Activated B cell treated with CpG ODN at 0.5 μM for 24 hours (primary cell): ENCODE data around the gene INPP4B. TPM values are rescaled to one million over a fixed set of nuclear protein-coding genes. Genes with fewer than 3 reads are reported as not detected.

Experiments used
- ATAC-seq: fragments of 200-7000 bp; cut with Tn5 transposase; one replicate; pipeline ENCODE4 v1.10.0; 2021; ENCODE audit warnings: low read depth, mild to moderate bottlenecking, moderate library complexity
- CTCF ChIA-PET: fragments of 350-600 bp; sonication (Branson Sonifier 250); formaldehyde crosslinking; loops from one replicate; lab custom pipeline; 2021; ENCODE audit warnings: antibody characterized with exemption; lab: Charles Lee
- POLR2A ChIA-PET: fragments of 350-600 bp; sonication (Branson Sonifier 250); formaldehyde crosslinking; loops from one replicate; lab custom pipeline; 2021; ENCODE audit warnings: antibody characterized with exemption; lab: Charles Lee
- DNase-seq: peaks from one replicate; pipeline ENCODE4 v3.0.0; 2022
- H3K27ac Mint-ChIP-seq: one replicate; pipeline ENCODE4 v1.8.0; 2020; ENCODE audit warnings: mixed read lengths
- H3K27me3 Mint-ChIP-seq: one replicate; pipeline ENCODE4 v1.8.0; 2021; ENCODE audit warnings: mixed read lengths
- H3K36me3 Mint-ChIP-seq: one replicate; pipeline ENCODE4 v1.8.0; 2021; ENCODE audit warnings: low read depth, mixed read lengths
- H3K4me1 Mint-ChIP-seq: one replicate; pipeline ENCODE4 v1.8.0; 2021; ENCODE audit warnings: mixed read lengths
- H3K4me3 Mint-ChIP-seq: one replicate; pipeline ENCODE4 v1.8.0; 2020; ENCODE audit warnings: mild to moderate bottlenecking, mixed read lengths
- H3K9me3 Mint-ChIP-seq: one replicate; pipeline ENCODE4 v1.8.0; 2020; ENCODE audit warnings: mixed read lengths
- CTCF ChIP-seq: fragments of 200-600 bp; IDR thresholded peaks from one replicate; pipeline ENCODE4 v1.8.0; 2022; ENCODE audit warnings: antibody characterized with exemption, mild to moderate bottlenecking
- intact Hi-C: fragments of 100-400 bp; cut with micrococcal nuclease; formaldehyde crosslinking; loops from one replicate; pipeline ENCODE4 v1.15.1; 2024
- total RNA-seq: library from RNA; stranded (reverse); gene quantifications from 2 replicates; pipeline ENCODE4 v1.2.3, GENCODE V29; 2022

INPP4B gene
- total RNA-seq, 1 donor from 2014 or later, result 0.11 TPM

GRCh38 chr4:142708231-142708630 is 137.9 kb downstream of the INPP4B start:
- no peak for TF ChIP-seq CTCF
- Mint-ChIP-seq H3K9me3 (peaks cover 5% of the 10 kb centered on the region), H3K27me3 (no peaks in the 10 kb centered on the region), H3K27ac (no peak overlapping the region), H3K4me3 (no peak overlapping the region), H3K36me3 (no peaks in the 10 kb centered on the region), H3K4me1 (no peaks in the 10 kb centered on the region)
- intact Hi-C loops, result no loop called here
- no peak for DNase-seq
- no peak for ATAC-seq
- CTCF ChIA-PET, result no interaction called here
- POLR2A ChIA-PET, result no interaction called here

- H3K36me3 Mint-ChIP-seq, result no peaks in the 10 kb centered on the region
- ChIA-PET CTCF (no interaction called here), POLR2A (no interaction called here)
- H3K4me1 Mint-ChIP-seq, result no peaks in the 10 kb centered on the region
- DNase-seq (no peak), ATAC-seq (no peak)
- intact Hi-C loops, result no loop called here
- no peak overlapping the region for H3K27ac Mint-ChIP-seq
- TF ChIP-seq CTCF, result no peak
- no peak overlapping the region for H3K4me3 Mint-ChIP-seq
- no peaks in the 10 kb centered on the region for H3K27me3 Mint-ChIP-seq
- H3K9me3 Mint-ChIP-seq, result peaks cover 5% of the 10 kb centered on the region
Observed at GRCh38 chr4:142707401-142707800, 138.7 kb downstream of the INPP4B start.

DNA sequence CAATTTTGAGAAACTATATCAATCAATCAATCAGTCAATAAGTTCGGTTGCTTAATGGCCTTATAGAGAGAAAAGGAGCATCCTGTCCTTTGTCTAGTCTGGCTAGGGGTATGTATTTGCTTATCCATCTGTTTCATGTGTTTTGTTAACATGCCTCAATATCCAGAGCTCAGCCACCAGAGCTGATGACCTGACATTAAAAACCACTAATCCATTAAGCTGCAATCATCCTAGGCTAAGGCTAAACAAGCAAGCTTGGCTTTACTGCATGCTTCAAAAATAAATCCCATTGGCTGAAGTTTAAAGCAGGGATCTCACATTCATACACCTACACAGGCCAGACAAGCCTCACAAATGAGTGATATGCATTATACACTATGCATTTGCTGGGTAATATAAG is 139.7 kb downstream of the INPP4B start:
- Mint-ChIP-seq H3K4me1 (no peaks in the 10 kb centered on the region), H3K9me3 (peaks cover 5% of the 10 kb centered on the region), H3K36me3 (no peaks in the 10 kb centered on the region), H3K27ac (no peak overlapping the region), H3K4me3 (no peak overlapping the region), H3K27me3 (no peaks in the 10 kb centered on the region)
- ChIA-PET CTCF (no interaction called here), POLR2A (no interaction called here)
- intact Hi-C loops, result no loop called here
- no peak for TF ChIP-seq CTCF
- no peak for DNase-seq
- no peak for ATAC-seq

DNA sequence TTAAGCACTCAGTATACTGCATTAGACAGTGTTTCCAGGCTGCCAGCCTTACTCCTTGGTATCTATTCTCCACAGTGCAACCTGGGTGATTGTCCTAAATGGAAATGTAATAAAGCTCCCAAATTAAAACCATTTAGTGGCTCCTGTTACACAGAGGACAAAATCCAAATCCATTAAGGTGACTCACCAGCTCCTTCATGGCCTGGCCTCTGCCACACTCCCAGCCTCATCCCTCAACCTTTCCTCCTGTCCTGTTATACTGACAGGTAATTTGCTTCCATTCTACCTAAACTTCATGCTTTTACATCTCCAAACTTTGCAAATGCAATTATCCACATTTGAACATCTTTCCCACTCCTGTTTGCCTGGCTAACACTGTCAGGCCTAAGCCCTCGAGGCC is 140.3 kb downstream of the INPP4B start:
- CTCF ChIA-PET, result no interaction called here
- no peaks in the 10 kb centered on the region for H3K27me3 Mint-ChIP-seq
- intact Hi-C loops, result no loop called here

DNA sequence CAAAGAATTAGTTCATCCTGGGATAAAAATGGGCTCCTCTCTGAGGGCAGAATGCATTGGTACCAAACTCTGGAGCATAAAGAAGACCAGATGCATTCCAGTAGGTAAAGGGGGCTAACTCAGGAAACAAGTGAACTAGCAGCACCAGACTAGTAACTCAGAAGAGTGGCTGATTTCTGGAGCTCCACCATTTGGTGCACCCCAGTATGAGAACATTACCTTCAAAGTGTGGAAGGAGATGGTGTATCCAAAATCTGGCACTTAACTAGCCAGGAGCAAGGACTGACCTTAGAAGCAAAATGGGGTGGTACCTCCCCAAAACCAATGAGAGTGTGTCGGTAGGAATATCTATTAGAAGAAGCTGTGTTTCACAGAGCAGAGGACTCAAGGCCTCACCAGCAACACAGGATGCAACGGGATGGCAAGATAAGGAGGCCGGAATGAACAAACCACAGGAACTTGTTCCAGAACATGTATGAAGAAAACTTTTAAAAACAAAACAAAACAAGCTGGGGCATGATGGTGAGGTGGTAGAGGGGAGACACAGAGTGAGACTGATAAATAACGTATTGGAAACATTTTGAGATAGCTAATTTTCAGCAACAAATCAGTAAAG is 142.3 kb downstream of the INPP4B start:
- DNase-seq (no peak), ATAC-seq (no peak)
- Mint-ChIP-seq H3K4me1 (no peaks in the 10 kb centered on the region), H3K27ac (no peak overlapping the region), H3K36me3 (no peaks in the 10 kb centered on the region), H3K9me3 (peaks cover 5% of the 10 kb centered on the region), H3K4me3 (no peak overlapping the region), H3K27me3 (no peaks in the 10 kb centered on the region)
- no peak for TF ChIP-seq CTCF
- POLR2A ChIA-PET, result no interaction called here
- intact Hi-C loops, result no loop called here
- CTCF ChIA-PET, result no interaction called here

More for the DNA sequence above, 140.3 kb downstream of the INPP4B start:
- no peak for TF ChIP-seq CTCF
- POLR2A ChIA-PET, result no interaction called here
- no peak for DNase-seq
- Mint-ChIP-seq H3K4me1 (no peaks in the 10 kb centered on the region), H3K27ac (no peak overlapping the region), H3K9me3 (peaks cover 5% of the 10 kb centered on the region), H3K36me3 (no peaks in the 10 kb centered on the region), H3K4me3 (no peak overlapping the region)
- no peak for ATAC-seq
